HG03354 (cell line): Measurements from ENCODE around the gene ASPRV1.

ENCODE experiments used
- ATAC-seq: cut with Tn5 transposase; IDR thresholded peaks from one replicate; pipeline ENCODE4 v1.9.1; 2021; ENCODE audit warnings: mild to moderate bottlenecking; ENCODE audit not compliant: unreplicated experiment, poor library complexity, severe bottlenecking

Gene ASPRV1

DNA sequence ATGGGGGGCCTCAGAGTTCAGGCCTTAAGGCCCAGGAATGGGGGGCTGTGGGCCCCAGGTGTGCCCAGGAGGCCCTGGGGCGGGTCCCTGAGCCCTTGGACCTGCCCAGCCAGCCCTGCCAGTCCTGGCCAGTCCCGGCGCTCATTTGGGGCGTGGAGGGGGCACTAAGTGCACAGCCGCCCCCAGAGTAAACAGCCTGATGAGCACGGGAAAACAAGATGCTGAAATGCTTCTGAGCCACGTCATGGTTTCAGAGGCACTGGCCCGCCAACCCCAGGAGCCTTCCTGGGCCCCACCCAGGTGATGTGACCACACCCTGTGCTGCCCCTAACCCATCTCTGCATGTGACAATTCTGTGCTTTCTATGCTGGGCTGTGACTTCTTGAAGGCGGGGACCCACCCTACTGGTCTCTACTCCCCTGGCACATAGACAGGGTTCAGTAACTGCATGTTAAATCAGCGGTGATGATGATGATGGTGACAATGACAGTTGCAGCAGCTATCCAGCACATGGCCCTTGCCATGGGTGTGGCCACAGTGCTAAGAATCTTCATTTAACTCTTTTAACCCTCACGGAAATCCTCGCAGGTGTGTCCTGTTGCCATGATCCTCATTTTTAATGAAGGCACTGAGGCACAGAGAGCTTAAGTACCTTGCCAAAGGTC, 28.1 kb upstream of the ASPRV1 start:
- no peak for ATAC-seq

DNA sequence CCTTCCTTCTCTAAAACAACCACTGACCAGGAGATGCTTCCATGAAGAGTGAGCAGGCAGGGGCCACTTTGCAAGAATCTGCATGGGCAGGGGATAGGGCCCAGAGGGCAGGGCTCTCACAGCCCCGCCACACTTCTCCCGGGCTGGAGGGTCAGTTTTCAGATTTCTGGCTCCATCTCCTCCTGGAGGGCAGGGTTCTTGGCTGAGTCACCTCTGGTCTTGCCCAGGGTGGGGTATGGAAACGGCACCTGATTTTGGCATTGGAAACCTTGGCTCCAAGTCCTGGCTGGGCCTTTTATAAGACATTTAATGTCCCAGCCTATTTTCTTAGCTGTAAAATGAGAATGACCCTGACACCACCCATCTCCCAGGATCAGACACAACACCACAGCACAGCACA, 27.6 kb upstream of the ASPRV1 start:
- ATAC-seq = no peak

DNA sequence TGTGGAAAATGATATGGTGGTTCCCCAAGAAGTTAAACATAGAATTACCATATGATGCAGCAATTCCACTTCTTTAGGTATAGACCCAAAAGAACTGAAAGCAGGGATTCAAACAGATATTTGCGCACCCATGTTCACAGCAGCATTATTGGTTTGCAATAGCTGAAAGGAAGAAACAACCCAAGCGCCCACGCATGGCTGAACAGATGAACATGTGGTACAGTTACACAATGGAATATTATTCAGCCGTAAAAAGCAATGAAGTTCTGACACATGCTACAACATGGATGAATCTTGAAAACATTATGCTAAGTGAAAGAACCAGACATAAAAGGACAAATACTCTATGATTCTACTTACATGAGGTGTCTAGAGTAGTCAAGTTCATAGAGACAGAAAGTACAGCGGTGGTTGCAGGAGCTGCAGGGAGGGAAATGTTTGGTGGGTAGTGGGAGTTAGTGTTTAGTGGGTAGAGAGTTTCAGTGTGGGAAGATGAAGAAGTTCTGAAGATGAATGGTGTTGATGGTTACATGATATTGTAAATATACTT, 26.7 kb upstream of the ASPRV1 start:
- no peak for ATAC-seq

DNA sequence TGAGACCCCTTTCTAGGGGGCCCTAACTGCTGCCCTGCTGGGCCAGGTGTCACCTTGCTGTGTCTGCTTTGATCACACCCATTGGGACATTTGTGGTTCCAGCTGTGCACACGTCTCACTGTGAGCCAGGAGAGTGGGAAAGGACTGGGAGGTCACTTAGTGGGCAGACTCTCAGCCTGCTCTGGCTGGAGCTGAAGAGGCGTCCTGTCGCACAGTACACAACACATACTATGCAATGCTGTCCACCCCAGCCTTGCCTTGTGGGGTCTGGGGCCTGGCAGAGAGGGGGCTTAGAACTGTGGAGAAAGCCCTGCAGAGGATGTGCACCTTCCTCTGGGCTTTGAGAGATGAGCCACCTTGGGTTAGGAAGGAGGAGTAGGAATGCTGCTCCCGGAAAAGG, 25.3 kb upstream of the ASPRV1 start:
- ATAC-seq = no peak

DNA sequence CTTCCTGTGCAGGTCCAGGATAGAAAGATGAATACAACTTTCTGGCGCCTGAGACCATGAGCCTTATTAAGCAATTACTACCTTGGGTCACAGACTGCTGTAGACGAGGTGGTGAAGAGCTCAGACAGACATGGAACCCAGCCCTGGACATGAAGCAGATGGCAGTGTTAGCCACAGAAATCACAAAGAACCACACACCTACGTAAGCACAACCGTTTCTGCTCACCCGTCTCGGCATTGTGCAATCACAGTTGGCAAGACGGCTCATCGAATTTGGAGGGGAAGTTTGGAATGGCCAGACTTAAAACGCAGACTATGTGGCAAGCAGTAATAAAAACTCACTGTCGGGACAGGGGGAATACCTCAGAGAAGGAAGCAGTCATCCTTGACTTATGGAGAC, 24.3 kb upstream of the ASPRV1 start:
- ATAC-seq = no peak

DNA sequence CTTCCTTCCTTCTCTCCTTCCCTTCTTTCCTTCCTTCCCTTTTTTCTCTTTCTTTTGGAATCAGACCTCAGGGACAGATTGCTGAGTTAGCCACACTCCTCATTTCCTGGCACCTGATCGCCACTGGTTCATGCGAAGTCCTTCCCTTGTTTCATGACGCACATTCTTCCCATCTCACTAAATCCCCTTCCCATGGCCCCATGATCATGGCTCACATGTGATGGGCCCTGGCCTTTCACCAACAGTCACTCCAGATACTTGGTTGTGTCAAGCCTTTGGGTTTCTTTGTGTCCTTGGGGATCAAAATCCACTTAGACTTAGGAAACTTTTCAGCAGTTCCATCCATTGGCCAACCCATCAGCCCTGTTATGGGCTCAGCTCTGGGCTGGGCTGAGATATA, 23.8 kb upstream of the ASPRV1 start:
- ATAC-seq = no peak

DNA sequence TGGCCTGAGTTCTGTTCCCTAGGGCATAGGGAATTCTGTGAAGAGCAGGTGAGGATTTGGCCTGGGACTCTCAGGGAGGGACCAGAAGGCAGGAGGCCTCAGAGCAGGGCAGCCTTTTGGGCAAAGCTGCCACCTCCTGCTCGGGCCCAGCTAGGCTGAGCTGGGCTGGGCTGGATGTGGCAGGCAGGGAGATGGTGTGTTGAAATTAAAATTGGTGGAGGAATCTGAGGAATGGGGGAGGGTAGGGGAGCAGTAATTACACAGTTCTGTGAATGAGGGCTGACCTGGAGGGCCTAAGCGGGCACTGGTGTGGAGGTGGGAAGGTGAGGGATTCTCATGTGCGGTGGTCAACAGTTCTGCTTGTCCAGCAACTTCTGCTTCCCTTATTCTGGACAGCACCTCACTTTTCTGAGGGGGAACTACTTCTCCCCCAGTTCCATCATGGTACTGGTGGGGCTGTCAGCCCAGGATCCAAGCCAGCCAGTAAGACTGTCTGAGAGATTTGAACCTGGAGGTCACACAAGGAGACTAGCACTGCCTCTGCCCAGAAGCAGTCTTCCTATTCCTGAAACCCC, 22.0 kb upstream of the ASPRV1 start:
- ATAC-seq = no peak

DNA sequence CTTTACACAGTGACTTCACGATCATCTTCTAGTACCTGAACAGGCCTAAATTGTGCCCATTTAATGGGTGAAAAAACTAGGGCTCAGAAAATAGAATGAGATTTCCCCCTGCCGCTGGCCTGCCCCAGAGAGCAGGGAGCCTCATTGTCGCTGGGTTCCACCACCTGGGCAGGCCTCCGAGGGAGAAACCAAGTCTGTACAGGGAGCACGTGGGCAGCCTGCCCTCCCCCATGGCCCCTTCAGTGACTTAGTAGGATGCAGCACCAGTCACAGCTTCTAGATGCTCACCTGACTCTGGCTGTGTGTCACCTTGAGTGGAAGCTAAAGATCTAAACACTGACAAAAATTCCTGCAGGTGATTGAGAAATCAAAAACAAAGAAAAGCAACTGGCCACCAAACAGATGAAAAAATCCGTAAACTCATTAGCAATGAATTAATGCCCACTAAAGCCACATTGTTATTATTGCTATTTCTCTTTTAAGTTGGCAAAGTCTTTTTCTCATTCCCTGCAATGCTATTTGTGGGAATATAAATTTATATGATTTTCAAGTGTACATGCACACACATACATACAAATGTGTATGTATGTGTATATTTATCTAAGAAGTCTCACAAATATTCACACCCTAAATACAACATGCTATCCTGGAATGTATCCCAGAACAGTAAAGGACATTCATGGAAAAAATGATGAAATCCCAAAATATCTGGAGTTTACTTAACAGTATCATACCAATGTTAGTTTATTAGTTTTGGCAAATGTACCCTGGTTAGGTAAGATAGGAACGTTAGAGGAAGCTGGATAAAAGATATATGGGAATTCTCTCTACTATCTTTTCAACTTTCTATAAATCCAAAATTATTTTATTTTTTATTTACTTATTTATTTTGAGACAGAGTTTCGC, 18.7 kb upstream of the ASPRV1 start:
- ATAC-seq = no peak

DNA sequence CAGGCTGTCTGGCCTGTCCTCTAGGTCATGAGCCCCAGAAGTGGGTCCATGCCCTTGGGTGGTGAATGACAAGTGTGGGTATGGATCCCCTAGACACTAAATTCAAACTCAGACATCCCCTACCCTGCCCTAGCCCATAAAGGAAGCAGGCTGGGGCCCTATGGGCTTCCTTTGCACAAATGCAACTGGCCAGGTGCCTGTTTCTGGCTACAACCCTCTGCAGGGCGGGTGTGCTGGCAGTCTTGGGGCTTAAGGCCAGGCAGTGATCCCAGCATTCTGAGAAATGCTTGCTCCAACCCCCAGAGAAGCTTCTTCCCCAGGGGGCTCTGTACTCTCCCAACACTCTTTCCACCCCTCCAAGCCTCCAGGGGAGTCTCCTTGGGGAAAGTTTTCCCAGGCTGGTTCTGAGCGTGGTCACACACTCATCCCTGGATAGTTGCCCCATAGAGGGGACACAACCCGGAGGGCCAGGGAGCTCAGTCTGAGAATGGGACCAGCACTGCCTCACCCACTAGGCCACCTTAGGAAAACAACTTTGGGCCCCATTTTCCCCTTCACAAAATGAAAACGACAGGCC, 16.6 kb upstream of the ASPRV1 start:
- no peak for ATAC-seq

DNA sequence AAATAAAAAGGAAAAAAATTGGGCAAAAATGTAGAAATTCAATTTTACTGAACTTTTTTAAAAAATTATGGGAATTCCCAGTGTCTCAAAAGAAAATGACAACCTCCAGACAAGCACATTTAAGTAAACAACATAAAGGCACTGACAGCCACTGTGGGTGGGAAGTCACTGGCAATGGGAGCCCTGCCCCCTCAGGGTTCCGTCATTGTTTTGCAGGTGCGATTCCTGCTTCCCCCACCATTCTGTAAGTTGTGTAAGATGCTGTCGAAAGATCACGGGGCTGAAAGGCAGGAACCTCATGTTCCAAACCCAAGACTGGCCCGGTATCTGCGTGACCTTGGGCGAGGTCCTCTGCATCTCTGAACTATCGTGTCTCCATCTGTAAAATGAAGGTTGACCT, 15.8 kb upstream of the ASPRV1 start:
- ATAC-seq = no peak

DNA sequence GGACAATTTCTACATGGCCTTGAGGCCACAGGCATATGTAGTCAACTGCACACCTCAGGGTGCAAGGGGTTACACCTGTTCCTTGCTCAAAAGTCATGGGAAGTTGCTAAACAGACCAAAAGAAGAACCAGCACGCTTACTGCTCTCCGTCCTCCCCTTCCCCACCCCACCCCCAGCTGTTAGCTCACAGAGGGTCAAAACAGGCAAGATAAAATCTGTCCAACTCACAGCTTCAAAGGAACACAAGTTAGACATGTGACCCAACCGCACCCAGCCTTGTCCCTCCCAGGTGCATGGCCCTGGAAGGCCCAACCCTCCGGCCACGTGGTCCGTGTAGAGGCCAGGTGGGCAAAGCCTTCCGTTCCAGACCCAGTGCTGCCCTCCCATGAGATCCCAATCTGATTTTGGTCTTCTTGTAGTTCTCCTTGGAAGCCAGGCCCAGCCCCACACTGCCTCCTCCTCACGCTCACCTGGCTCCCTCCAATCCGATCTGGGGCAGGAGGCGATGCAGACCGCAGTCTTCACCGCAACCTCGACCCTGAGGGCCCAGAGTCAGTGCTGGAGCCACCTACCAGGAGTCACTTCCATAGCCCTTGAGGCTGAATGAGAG, 14.5 kb upstream of the ASPRV1 start:
- ATAC-seq = no peak

DNA sequence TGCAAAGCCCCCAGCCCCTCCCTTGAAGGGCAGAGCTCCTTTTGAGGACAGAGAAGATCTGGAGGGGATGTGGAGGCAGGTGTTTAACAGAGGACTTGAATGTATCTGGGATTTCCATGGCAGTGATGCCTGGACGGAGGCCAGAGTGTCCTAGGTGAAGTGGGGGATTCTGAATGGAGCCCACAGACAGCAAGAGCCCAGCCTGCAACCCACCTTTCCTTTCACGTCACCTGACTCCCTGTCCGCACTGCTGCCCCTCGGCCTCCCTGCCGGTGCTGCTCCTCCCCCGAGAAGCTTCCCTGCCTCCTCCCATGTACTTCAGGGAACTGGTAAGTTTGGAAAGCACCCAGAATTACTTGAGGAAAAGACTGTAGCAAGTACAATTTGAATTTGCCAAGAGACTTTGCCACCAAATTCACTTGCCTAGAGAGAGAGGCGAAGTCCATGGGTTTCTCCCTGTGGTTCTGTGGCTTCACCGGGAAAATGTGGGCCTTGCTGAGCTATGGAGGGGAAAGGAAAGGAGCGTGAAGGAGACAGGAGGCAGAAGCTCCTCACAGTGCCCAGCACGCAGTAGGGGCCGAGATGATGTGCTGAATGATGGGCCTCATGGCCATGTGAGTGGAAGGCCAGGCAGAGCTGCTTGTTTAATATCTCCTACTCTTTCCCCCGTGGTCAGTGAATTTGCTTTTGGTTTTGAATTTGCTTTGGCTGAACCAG, 13.9 kb upstream of the ASPRV1 start:
- no peak for ATAC-seq

DNA sequence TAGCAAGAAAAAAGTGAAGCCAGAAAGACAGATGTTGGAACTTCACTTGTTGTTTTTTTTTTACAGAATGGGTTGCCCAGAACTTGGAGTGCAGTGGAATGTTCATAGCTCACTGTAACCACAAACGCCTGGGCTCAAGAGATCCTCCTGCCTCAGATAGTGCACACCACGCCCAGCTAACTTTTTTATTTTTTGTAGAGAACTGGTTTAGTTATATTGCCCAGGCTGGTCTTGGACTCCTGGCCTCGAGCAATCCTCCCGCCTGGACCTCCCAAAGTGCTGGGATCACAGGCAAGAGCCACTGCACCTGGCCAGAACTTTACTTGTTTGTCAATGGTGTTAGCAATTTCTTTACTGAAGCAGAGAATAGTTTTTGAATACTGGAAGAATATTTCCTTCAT, 11.9 kb upstream of the ASPRV1 start:
- no peak for ATAC-seq

DNA sequence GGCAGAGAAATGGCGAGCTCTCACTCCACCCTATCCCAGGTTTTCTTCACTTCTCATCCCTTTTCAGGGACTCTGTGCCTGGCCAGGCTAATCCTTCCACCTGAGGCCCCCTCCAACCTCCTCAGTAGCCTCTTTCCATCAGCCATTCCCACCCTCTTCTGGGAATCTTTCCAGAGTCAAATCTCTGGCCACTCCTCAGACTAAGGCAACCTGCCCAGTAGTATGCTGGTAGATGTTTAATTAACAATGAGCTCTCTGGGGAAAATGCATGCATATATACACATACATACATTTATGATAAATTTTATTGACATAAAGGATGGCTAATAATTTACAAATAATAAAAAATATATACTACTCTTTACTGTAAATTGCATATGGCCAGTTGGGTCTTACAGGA, 11.4 kb upstream of the ASPRV1 start:
- ATAC-seq = no peak

DNA sequence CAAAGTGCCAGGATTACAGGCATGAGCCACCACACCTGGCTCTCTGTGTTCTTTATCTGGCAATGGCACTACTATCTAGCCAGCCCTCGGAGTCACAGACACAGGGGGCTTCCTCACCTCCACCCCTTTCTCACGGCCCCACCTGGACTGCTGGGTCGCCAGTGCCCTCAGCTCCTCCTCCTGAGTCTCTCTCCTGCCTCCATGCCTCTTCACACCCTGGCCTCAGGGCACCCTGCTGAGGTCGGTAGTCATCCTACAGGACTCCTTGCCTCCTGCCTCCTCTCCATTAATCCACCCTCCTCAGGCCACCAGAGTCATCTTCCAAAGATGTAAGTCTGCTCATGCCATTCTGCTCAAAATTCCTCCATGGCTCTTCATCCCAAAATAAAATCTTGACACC, 8.6 kb upstream of the ASPRV1 start:
- no peak for ATAC-seq

DNA sequence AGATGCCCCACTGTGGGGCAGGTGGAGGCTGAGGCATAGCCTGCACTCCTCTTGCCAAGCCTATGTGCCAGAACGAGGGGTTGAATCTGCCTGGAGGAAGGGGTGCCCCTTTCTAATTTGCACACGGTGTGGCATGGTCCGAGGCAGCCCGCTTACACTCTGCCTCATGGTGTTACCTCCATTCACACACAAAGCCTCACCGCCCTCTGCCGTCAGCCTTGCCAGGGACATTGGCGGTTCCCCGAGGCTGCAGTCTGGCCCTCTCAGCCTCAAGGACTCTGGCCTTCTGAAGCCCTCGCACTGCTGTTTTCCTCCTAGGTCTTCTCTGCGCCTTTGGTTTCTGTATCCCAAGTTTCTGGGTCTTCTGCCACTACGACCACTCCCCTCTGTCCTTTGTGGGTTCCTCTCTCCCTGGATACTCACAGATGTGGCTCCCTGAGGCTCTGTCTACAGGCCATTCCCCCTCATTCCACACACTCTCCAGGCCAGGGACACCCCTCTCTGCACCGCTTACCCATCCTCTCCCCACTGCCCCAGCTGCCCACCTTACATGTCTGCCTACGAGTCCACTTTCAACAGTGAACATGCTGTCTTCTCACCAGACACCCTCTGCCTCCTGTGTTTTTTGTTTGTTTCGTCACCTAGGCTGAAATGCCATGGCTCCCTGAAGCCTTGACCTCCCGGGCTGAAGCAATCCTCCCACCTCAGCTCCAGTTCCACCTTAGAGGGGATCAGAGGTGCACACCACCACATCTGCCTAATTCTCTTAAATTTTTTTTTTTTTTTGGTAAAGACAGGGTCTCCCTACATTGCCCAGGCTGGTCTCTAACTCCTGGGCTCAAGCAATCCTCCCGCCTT, 7.9 kb upstream of the ASPRV1 start:
- no peak for ATAC-seq

DNA sequence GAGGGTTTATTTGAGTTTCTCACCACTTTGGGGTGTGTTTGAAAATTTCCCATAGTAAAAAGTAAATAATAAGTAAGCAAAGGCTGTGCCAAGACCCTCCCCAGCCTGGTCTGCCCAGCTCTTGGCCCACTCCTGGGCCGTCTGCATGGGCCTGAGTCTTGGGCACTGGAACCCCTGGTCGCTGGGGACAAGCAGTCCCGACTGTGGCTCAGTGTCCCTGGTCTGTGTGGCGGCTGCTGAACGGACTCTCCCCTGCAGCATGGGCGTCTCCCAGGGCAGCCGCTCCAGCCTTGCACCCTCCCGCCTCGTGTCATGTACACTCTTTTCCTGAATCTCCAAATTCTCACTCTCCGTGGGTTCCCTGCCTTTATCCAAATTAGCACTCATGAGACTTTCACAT, 7.2 kb upstream of the ASPRV1 start:
- ATAC-seq = no peak

DNA sequence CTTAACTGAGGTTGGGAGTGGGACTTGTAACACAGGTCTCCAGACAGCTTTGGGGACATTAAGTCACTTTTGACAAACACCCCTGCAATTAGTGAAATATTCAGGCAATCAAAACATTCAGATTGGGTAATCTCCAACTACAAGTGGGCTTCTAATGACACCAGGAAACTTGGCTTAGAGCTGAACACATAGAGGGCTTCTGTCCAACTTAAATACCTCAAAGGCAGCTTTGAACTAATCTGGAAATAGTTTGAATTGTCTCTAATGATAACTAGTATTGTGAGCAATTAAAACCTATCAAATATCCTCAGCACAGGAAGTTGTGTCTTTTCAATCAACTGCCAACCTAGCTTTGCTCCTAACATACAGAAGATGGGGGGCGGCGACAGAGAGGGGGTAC, 5.1 kb upstream of the ASPRV1 start:
- ATAC-seq = no peak
